A549 treated with DMSO at 1 μM for 4 hours (cell line): ENCODE data around the gene OR2S2. TPM values are rescaled to one million over a fixed set of nuclear protein-coding genes. Genes with fewer than 3 reads are reported as not detected.

Source experiments
- total RNA-seq: library from RNA; stranded (reverse); fragments of 200-300 nt; extraction: Qiagen RNA extraction; gene quantifications from 5 replicates; pipeline ENCODE4 v1.2.3, GENCODE V29; 2022; ENCODE audit warnings: low read depth

The OR2S2 gene, protein sequence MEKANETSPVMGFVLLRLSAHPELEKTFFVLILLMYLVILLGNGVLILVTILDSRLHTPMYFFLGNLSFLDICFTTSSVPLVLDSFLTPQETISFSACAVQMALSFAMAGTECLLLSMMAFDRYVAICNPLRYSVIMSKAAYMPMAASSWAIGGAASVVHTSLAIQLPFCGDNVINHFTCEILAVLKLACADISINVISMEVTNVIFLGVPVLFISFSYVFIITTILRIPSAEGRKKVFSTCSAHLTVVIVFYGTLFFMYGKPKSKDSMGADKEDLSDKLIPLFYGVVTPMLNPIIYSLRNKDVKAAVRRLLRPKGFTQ
- total RNA-seq, result not detected in 5 replicates

DNA sequence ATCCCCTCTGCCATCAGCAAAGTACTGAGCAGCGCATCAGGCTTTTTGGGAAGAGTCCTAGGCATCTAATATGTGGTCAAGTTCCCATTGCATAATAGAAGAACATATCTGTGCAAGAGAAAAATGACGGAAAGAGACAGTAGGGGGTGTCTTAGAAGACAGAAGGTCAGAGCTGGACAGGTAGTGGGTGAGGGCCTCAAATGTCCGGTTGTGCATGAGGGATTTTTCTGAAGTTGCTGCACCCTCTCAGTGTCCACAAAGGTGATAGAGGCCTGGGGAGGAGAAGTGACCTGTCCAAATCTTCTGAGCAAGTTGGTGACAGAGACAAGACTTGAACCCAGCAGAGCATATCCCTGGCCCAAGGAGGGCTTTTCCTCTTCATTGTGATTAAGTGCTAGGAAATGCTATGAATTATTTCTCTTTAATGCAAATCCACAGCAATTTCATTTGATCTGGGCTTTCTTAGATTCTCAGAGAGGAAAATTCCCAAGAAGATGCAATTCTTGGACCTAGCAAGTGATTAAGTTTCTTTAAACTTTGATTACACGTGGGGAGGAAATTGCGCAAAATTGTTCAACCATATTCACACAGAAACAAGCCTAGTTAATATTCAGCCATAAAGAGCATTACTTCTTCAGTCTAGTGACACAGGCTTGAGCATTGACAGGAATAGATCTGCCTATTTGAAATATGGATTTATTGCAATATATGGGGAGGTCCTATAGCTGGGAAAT, at the start of gene OR2S2:
OR2S2 (minus strand) TSS at position 51 of the 734 bp plus-strand sequence. CDS start 56 bp downstream, outside the sequence.

DNA sequence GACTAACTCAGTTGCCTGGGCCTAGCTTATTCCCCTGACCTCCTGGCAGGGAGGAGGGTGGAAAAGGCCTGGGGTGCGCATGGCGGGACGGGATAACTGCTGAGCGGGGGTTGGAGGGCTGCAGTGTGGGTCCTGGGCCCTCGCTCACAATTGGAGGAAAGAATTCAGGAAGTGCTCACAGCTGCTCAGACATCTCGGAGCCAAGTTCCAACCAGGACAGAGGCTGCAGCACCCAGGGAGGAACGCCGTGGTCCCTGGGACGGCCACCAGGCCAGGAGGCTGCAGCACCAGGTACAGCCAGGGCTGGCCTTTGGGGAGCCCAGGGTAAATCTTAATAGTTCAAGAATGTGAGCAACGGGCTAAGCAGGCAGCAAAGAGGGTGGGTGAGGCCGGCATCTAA, 48.7 kb downstream of the OR2S2 start, which contains the start of gene SPAAR:
SPAAR (plus strand) TSS at position 217 of the 400 bp plus-strand sequence. CDS start 974 bp downstream, outside the sequence.

Other genes starting within 250 kb of the OR2S2 start
- gene TLN1, start 226.0 kb downstream of the OR2S2 start, total RNA-seq, result 104 to 127 TPM (median 121 TPM) in 5 replicates
- 55.2 to 62.8 TPM (median 58.7 TPM) in 5 replicates for gene CREB3, start 225.5 kb downstream of the OR2S2 start, total RNA-seq
- 27.0 to 34.7 TPM (median 32.4 TPM) in 5 replicates for gene GBA2, start 208.9 kb downstream of the OR2S2 start, total RNA-seq
- gene RGP1, start 208.9 kb downstream of the OR2S2 start, total RNA-seq, result 13.0 to 17.9 TPM (median 16.5 TPM) in 5 replicates
- gene MSMP, start 203.9 kb downstream of the OR2S2 start, total RNA-seq, result 0.23 to 0.38 TPM in 2 of 5 replicates, not detected in the others
- gene NPR2, start 166.6 kb downstream of the OR2S2 start, total RNA-seq, result 3.8 to 6.4 TPM (median 5.9 TPM) in 5 replicates
- gene SPAG8, start 145.9 kb downstream of the OR2S2 start, total RNA-seq, result 0.24 to 0.70 TPM (median 0.46 TPM) in 4 of 5 replicates, not detected in the other
- 73.1 to 103 TPM (median 93.6 TPM) in 5 replicates for gene HINT2, start 143.1 kb downstream of the OR2S2 start, total RNA-seq
- not detected in 5 replicates for gene FAM221B, start 129.4 kb downstream of the OR2S2 start, total RNA-seq
- gene TMEM8B, start 128.9 kb downstream of the OR2S2 start, total RNA-seq, result 1.5 to 3.4 TPM (median 3.1 TPM) in 5 replicates
- not detected in 5 replicates for gene OR13J1, start 87.8 kb downstream of the OR2S2 start, total RNA-seq
- 0.11 to 0.17 TPM (median 0.14 TPM) in 3 of 5 replicates, not detected in the others for gene HRCT1, start 52.0 kb downstream of the OR2S2 start, total RNA-seq
- gene SPAAR, start 48.7 kb downstream of the OR2S2 start, total RNA-seq, result 0.08 TPM in 1 of 5 replicates, not detected in the others
- 5.0 to 7.2 TPM (median 6.7 TPM) in 5 replicates for gene RECK, start 78.8 kb upstream of the OR2S2 start, total RNA-seq
- gene GLIPR2, start 178.6 kb upstream of the OR2S2 start, total RNA-seq, result 8.5 to 12.9 TPM (median 10.6 TPM) in 5 replicates
- 0.06 to 0.10 TPM in 2 of 5 replicates, not detected in the others for gene CCIN, start 211.2 kb upstream of the OR2S2 start, total RNA-seq
- gene CLTA, start 232.8 kb upstream of the OR2S2 start, total RNA-seq, result 280 to 428 TPM (median 379 TPM) in 5 replicates